CD4-positive, alpha-beta T cell (primary cell): ENCODE results near the gene MLXIP. TPM values are rescaled to one million over a fixed set of nuclear protein-coding genes. Genes with fewer than 3 reads are reported as not detected.

Source experiments
- ATAC-seq: fragments of 200-7000 bp; cut with Tn5 transposase; one replicate; pipeline ENCODE4 v1.10.0; 2022; ENCODE audit warnings: mild to moderate bottlenecking; ENCODE audit not compliant: poor library complexity
- CTCF ChIA-PET: fragments of 350-600 bp; sonication (Branson Sonifier 250); formaldehyde crosslinking; loops from one replicate; lab custom pipeline; 2021; ENCODE audit warnings: antibody characterized with exemption, inconsistent platforms; lab: Charles Lee
- POLR2A ChIA-PET: fragments of 350-600 bp; sonication (Branson Sonifier 250); formaldehyde crosslinking; loops from one replicate; lab custom pipeline; 2021; ENCODE audit warnings: antibody characterized with exemption, inconsistent platforms; lab: Charles Lee
- DNase-seq, 14 experiments: peaks; one replicate each; pipeline ENCODE4 v3.0.0-alpha.2; 2013 to 2020; ENCODE audit warnings: mixed read lengths in 2 of 14
- H3K27ac ChIP-seq, 2 donors: one replicate each; pipeline versions ENCODE4 v1.5.1 to v1.7.0; 2013; ENCODE audit warnings: low read length in 2 of 2, low read depth in 1 of 2, mild to moderate bottlenecking in 1 of 2
- H3K27me3 ChIP-seq, 2 experiments: 1 replicate in 1 of 2; 2 replicates in 1 of 2; pipeline versions ENCODE4 v1.6.1 to v1.7.0; 2013; ENCODE audit warnings: low read length in 2 of 2, control low read depth in 1 of 2, mild to moderate bottlenecking in 1 of 2, moderate library complexity in 1 of 2; ENCODE audit not compliant: insufficient read depth in 2 of 2, control insufficient read depth in 1 of 2
- H3K36me3 ChIP-seq: one replicate; pipeline ENCODE4 v1.6.1; 2013; ENCODE audit warnings: low read length, control low read depth; ENCODE audit not compliant: insufficient read depth
- H3K4me1 ChIP-seq: one replicate; pipeline ENCODE4 v1.6.1; 2013; ENCODE audit warnings: low read length, control low read depth; ENCODE audit not compliant: insufficient read depth
- H3K4me3 ChIP-seq: one replicate; pipeline ENCODE4 v1.5.1; 2013; ENCODE audit warnings: mild to moderate bottlenecking, low read length, moderate library complexity
- H3K9me3 ChIP-seq, 2 experiments: 1 replicate in 1 of 2; 2 replicates in 1 of 2; pipeline versions ENCODE4 v1.6.1 to v1.7.0; 2013; ENCODE audit warnings: low read length in 2 of 2, mild to moderate bottlenecking in 2 of 2, control low read depth in 1 of 2, moderate library complexity in 1 of 2; ENCODE audit not compliant: control insufficient read depth in 1 of 2, insufficient read depth in 1 of 2
- H3K27ac Mint-ChIP-seq: one replicate; pipeline ENCODE4 v1.8.0; 2020; ENCODE audit warnings: mixed read lengths
- H3K27me3 Mint-ChIP-seq: one replicate; pipeline ENCODE4 v1.8.0; 2021; ENCODE audit warnings: mixed read lengths
- H3K36me3 Mint-ChIP-seq: one replicate; pipeline ENCODE4 v1.8.0; 2021; ENCODE audit warnings: low read depth, mixed read lengths
- H3K4me1 Mint-ChIP-seq: one replicate; pipeline ENCODE4 v1.8.0; 2021; ENCODE audit warnings: low read depth, mixed read lengths
- H3K4me3 Mint-ChIP-seq: one replicate; pipeline ENCODE4 v1.8.0; 2020; ENCODE audit warnings: mild to moderate bottlenecking, mixed read lengths
- H3K9me3 Mint-ChIP-seq: one replicate; pipeline ENCODE4 v1.8.0; 2020; ENCODE audit warnings: mixed read lengths
- CTCF ChIP-seq: fragments of 200-600 bp; IDR thresholded peaks from one replicate; pipeline ENCODE4 v1.8.0; 2022; ENCODE audit warnings: antibody characterized with exemption, mild to moderate bottlenecking
- intact Hi-C, 2 experiments: fragments of 100-400 bp; cut with DNase I in 1 of 2; cut with micrococcal nuclease in 1 of 2; formaldehyde crosslinking; loops; one replicate each; pipeline versions ENCODE4 v1.15.1 to v1.9.0; 2023 to 2025; cut with DNase I, micrococcal nuclease
- total RNA-seq, 174 experiments: library from RNA in 2 of 174; stranded (reverse) in 2 of 174; gene quantifications; one replicate each; pipeline ENCODE4 v1.2.3 and lab custom pipeline; 2021 to 2026

The MLXIP gene
- total RNA-seq, 2 experiments from 2014 or later, result 98.0 to 99.3 TPM

GRCh38 chr12:122072031-122072970, 6.3 kb upstream of the MLXIP start:
- no peak overlapping the region for H3K4me3 Mint-ChIP-seq
- DNase-seq (no peak), ATAC-seq (no peak)
- no peak for TF ChIP-seq CTCF
- Histone ChIP-seq H3K4me1 (peaks cover 20% of the 10 kb centered on the region), H3K27ac (no peak overlapping the region), H3K27me3 (no peaks in the 10 kb centered on the region), H3K36me3 (no peaks in the 10 kb centered on the region), H3K9me3 (no peaks in the 10 kb centered on the region), H3K4me3 (no peak overlapping the region)
- ChIA-PET CTCF (no interaction called here), POLR2A (no interaction called here)
- H3K27me3 Mint-ChIP-seq, result no peaks in the 10 kb centered on the region
- no peaks in the 10 kb centered on the region for H3K9me3 Mint-ChIP-seq
- intact Hi-C loops, result loop anchor here in 1 of 2 experiments (10.0 kb wide), 1 partner anchor 1768 kb away; the partner anchor contains the start of gene SIRT4
- H3K4me1 Mint-ChIP-seq, result peaks cover 11% of the 10 kb centered on the region
- H3K36me3 Mint-ChIP-seq, result no peaks in the 10 kb centered on the region
- H3K27ac Mint-ChIP-seq, result no peak overlapping the region

- ChIA-PET CTCF (no interaction called here), POLR2A (no interaction called here)
- ATAC-seq (no peak), DNase-seq (no peak)
- Histone ChIP-seq H3K36me3 (no peaks in the 10 kb centered on the region), H3K9me3 (no peaks in the 10 kb centered on the region), H3K27me3 (no peaks in the 10 kb centered on the region), H3K27ac (no peak overlapping the region), H3K4me3 (no peak overlapping the region), H3K4me1 (peaks cover 18% of the 10 kb centered on the region)
- Mint-ChIP-seq H3K27ac (no peak overlapping the region), H3K9me3 (no peaks in the 10 kb centered on the region), H3K4me3 (no peak overlapping the region), H3K27me3 (no peaks in the 10 kb centered on the region), H3K4me1 (peaks cover 6% of the 10 kb centered on the region), H3K36me3 (no peaks in the 10 kb centered on the region)
- TF ChIP-seq CTCF, result no peak
- intact Hi-C loops, result loop anchor here in 1 of 2 experiments (10.0 kb wide), 1 partner anchor 1769 kb away; the partner anchor contains the start of gene SIRT4
Measured at GRCh38 chr12:122073815-122074214, 4.7 kb upstream of the MLXIP start.

- POLR2A ChIA-PET, result interaction anchor here (1.8 to 2.3 kb wide), 2 partner anchors 12 to 31 kb away, joined by 8 to 24 read pairs; no protein-coding TSS in a partner anchor
- intact Hi-C loops, result loop anchor here in 1 of 2 experiments (10.0 kb wide), 1 partner anchor 1772 kb away; the partner anchor contains the start of gene SIRT4
Measured at GRCh38 chr12:122076743-122077495, 1.6 kb upstream of the MLXIP start.

More at GRCh38 chr12:122076743-122077495, 1.6 kb upstream of the MLXIP start:
- Histone ChIP-seq H3K36me3 (no peaks in the 10 kb centered on the region), H3K27me3 (no peaks in the 10 kb centered on the region), H3K27ac (no peak overlapping the region), H3K9me3 (no peaks in the 10 kb centered on the region), H3K4me1 (peaks cover 40% of the 10 kb centered on the region), H3K4me3 (no peak overlapping the region)
- Mint-ChIP-seq H3K27me3 (no peaks in the 10 kb centered on the region), H3K9me3 (no peaks in the 10 kb centered on the region), H3K4me1 (peaks cover 32% of the 10 kb centered on the region), H3K36me3 (peaks cover 15% of the 10 kb centered on the region), H3K4me3 (peak overlapping the region; percentile 66), H3K27ac (no peak overlapping the region)
- CTCF ChIA-PET, result interaction anchor here (0.5 to 1.5 kb wide), 2 partner anchors 23 to 100 kb away, joined by 3 to 4 read pairs; no protein-coding TSS in a partner anchor
- peak in 1 of 14 experiments; percentile 39 for DNase-seq
- TF ChIP-seq CTCF, result no peak
- no peak for ATAC-seq
